ENCODE measurements around the gene UAP1.

GRCh38 chr1:162619076-162619475, 57.6 kb downstream of the UAP1 start:
- TF ChIP-seq, protein P1, sequence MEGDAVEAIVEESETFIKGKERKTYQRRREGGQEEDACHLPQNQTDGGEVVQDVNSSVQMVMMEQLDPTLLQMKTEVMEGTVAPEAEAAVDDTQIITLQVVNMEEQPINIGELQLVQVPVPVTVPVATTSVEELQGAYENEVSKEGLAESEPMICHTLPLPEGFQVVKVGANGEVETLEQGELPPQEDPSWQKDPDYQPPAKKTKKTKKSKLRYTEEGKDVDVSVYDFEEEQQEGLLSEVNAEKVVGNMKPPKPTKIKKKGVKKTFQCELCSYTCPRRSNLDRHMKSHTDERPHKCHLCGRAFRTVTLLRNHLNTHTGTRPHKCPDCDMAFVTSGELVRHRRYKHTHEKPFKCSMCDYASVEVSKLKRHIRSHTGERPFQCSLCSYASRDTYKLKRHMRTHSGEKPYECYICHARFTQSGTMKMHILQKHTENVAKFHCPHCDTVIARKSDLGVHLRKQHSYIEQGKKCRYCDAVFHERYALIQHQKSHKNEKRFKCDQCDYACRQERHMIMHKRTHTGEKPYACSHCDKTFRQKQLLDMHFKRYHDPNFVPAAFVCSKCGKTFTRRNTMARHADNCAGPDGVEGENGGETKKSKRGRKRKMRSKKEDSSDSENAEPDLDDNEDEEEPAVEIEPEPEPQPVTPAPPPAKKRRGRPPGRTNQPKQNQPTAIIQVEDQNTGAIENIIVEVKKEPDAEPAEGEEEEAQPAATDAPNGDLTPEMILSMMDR (conservative IDR thresholded peaks at IDR 0.05): no peak
- no peak for TF ChIP-seq ZFX (IDR thresholded peaks at IDR 0.05)
